GM19043 (cell line): ENCODE data around the gene RAB23.

ENCODE experiments used
- ATAC-seq: cut with Tn5 transposase; IDR thresholded peaks from one replicate; pipeline ENCODE4 v1.9.1; 2021; ENCODE audit warnings: low read depth; ENCODE audit not compliant: unreplicated experiment

Gene RAB23

GRCh38 chr6:57190140-57190539, 32.0 kb downstream of the RAB23 start:
- ATAC-seq = no peak

DNA sequence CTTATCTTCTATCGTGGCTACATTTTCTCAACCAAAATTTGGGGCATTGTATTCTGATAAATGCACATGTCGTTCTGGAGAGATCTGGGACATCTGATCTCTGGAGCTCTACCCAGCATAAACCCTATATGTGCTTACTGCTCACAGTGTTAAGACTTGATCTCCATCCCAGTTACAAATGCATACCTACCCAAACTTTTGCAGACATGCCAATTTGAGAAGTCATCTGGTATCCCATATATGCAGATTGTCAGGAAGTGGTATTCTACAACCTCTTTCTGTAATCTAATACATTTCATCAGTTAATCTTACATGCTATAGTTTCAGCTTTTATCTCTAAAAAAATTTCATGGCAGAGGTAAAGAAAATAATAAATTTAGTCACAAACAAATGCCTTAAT, 38.8 kb downstream of the RAB23 start:
- ATAC-seq = no peak

GRCh38 chr6:57182017-57182432, 40.1 kb downstream of the RAB23 start:
- no peak for ATAC-seq

- ATAC-seq = no peak
Measured at GRCh38 chr6:57180596-57180995, 41.5 kb downstream of the RAB23 start.

DNA sequence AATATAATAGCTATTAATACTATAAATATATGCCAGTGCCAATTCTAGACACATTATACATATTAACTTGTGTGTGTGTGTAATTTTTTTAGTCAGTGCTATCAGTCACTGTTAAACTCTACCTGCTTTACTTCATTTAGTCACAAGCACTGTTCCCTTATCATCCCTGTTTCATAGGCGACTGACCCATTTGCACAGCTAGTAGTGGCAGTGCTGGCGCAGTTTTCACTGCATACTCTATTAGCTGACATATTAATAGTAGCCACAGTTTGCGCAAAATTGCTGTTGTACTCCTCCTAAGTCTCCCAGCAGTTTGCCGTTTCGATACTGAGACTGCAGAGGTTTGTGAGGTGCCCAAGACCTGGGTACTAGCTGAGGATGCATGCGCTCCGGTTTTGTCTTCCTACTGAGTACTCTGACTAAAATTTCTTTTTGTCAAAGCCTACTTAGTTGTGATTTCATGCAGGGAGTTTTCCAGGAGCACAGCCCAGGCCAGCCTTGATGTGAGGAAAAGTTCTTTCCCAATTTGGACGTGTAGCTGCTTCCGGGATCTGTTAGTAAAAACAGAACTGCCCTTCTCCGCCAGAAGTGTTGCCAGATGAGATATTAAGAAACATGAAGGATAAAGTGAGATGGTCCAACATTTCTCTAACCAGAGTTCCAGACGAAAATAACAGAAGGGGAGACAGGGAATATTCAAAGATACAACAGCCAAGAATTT, 44.4 kb downstream of the RAB23 start:
- ATAC-seq = no peak

DNA sequence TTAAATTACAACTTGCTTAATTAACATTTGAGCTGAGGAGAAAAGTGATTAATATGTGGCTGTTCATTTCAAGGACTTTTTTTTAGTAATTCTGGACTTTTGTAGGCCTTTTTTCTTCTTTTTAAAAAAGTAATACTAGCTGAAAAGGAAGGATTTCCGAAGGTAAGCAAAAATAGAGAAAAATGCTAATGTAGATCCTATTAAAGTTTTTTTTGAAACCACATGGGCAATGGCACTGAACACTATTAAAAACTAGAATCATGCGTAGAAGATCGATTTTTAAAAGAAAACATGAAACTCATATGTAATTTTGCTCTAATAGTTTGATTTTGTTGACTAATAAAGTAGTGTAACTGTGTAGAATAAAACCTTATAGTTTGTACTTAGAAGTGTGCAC, 47.6 kb downstream of the RAB23 start:
- no peak for ATAC-seq

DNA sequence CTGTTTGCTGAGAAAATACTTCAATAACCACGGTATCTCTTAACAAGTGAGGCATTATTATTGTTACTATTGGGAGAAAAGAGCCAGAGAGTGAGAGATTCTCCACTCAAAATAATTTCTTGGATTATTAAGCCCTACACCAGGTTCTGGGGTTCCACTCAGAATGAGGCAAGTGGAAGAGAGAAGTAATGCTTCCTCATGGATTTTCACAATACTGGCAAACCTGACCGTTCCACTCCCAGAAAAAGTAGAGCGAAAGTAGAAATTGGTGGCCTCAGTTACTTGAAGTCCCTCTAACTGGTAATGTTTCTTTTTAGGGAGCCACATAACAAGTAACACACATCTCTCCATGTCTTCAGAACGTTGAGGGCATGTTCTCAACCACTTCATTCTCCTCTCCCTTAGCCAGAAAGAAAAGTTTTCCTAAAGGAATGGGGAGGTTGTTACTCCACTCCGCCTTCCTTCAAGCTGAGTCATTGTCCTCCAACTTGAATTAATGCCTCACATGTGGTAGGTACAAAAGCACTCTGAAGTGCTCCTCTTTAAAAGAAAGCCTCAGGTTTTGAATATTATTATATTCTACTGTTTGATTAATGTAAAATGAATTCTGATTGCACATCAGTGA, 48.1 kb downstream of the RAB23 start:
- no peak for ATAC-seq

- no peak for ATAC-seq
Measured at GRCh38 chr6:57173056-57173885, 48.8 kb downstream of the RAB23 start.

GRCh38 chr6:57172136-57173055, 49.7 kb downstream of the RAB23 start, which contains the start of gene BAG2:
Gene BAG2 (plus strand): TSS chr6:57172326. CDS start chr6:57172698, 372 bp downstream.
- peak; percentile 77 for ATAC-seq

DNA sequence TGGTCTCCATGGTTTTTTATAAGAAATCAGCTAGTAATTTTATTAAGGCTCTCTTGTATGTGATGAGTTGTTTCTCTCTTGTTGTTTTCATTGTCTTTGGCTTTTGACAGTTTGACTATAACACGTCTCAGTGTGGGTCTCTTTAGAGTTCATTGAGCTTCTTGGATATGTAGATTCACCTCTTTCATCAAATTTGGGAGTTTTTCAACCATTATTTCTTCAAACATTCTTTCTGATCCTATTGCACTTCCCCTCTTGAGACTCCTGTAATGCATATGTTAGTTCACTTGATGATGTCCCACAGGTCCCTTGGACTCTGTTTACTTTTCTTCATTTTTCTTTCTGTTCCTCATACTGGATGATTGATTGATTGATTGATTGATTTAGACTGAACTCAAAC, 57.0 kb downstream of the RAB23 start:
- no peak for ATAC-seq

GRCh38 chr6:57163956-57164355, 58.2 kb downstream of the RAB23 start:
- ATAC-seq = no peak

DNA sequence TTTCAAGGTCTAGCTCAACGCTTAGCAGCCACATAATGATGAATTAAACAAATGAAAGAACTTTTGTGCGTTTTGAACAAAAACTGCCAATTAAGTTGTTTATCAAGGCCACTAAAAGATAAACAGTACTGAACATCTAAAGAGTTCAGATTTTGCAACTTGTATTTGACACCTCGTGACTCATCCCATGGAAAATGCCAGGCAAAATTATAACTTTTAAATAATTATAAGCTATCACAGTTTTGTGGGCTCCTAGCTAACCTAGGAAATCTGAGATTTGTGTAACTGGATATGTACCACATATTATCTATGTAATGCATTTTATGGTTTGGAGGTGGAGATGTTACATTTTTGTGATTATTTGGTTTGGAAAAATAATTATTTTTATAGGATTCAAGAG, 59.6 kb downstream of the RAB23 start:
- no peak for ATAC-seq

GRCh38 chr6:57162028-57162427, 60.1 kb downstream of the RAB23 start:
- ATAC-seq = no peak

GRCh38 chr6:57159127-57159526, 63.0 kb downstream of the RAB23 start:
- ATAC-seq = no peak

GRCh38 chr6:57158658-57159057, 63.4 kb downstream of the RAB23 start:
- ATAC-seq = no peak

- no peak for ATAC-seq
Measured at GRCh38 chr6:57147955-57148858, 73.9 kb downstream of the RAB23 start.

DNA sequence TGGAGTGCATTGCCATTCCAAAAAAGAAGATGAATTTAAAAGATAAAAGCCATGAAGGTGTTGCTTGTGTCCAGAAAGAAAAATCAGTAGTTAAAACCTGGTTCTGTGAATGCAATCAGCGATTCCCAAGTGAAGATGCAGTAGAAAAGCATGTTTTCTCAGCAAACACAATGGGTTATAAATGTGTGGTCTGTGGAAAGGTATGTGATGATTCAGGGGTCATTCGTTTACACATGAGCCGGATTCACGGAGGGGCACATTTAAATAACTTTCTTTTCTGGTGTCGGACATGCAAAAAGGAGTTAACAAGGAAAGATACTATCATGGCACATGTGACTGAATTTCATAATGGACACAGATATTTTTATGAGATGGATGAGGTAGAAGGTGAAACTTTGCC, 74.7 kb downstream of the RAB23 start:
- no peak for ATAC-seq

- ATAC-seq = no peak
Measured at GRCh38 chr6:57143690-57144089, 78.4 kb downstream of the RAB23 start.

DNA sequence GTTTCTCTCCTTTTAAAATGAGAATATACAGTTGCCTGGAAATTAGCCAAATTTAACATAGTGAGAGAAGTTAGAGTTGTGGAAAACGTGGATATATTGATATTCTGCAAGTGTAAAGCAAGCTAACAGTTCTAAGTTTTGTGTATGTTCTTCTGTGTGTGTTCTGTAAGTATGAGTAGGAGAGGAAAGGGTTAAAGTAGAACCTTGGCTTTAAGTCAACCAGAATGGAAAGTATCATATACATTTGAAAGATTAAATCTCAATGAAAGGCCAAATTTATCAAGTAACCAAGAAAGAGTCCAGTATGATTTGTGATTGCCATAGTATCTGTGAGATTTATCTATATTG, 80.0 kb downstream of the RAB23 start:
- ATAC-seq = no peak
